ENCODE data around the gene URGCP. TPM values are rescaled to one million over a fixed set of nuclear protein-coding genes. Genes with fewer than 3 reads are reported as not detected.

Gene URGCP
- total RNA-seq, 1 experiment from 2014 or later, result 28.0 TPM

GRCh38 chr7:43906331-43907010, at the start of gene URGCP (continued):
- TF ChIP-seq CEBPB (IDR thresholded peaks at IDR 0.05; ENCODE audit: low read depth) (no peak), RAD21 (IDR thresholded peaks at IDR 0.05; ENCODE audit: low read depth) (no peak), ZNF274 (IDR thresholded peaks at IDR 0.05; ENCODE audit: low read depth, low read length) (no peak)
- TF ChIP-seq, protein P1, sequence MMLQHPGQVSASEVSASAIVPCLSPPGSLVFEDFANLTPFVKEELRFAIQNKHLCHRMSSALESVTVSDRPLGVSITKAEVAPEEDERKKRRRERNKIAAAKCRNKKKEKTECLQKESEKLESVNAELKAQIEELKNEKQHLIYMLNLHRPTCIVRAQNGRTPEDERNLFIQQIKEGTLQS (IDR thresholded peaks at IDR 0.05), result no peak
- TF ChIP-seq, protein P2, sequence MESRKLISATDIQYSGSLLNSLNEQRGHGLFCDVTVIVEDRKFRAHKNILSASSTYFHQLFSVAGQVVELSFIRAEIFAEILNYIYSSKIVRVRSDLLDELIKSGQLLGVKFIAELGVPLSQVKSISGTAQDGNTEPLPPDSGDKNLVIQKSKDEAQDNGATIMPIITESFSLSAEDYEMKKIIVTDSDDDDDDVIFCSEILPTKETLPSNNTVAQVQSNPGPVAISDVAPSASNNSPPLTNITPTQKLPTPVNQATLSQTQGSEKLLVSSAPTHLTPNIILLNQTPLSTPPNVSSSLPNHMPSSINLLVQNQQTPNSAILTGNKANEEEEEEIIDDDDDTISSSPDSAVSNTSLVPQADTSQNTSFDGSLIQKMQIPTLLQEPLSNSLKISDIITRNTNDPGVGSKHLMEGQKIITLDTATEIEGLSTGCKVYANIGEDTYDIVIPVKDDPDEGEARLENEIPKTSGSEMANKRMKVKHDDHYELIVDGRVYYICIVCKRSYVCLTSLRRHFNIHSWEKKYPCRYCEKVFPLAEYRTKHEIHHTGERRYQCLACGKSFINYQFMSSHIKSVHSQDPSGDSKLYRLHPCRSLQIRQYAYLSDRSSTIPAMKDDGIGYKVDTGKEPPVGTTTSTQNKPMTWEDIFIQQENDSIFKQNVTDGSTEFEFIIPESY (IDR thresholded peaks at IDR 0.05; ENCODE audit: extremely low read depth, insufficient replicate concordance, low read length), result no peak

DNA sequence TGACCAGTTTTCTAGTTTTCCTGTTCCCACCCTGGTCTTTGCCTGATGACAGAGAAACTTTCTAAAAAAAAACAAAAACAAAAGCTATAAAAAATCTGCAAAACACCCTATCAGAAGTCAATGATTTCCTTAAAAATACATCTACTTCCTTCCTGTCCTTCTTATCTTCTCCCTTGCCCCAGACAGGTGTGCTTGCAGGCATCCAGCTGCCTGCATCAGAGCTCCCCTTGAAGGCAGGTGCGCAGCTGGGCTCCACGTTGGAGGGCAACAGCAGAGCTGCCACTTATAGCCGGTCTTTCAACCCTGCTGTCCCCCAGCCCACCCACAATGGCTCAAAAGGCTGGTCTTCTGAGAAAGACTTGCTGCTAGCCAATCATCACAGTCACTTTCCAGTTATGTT, 49.6 kb upstream of the URGCP start:
- H3K27me3 ChIP-seq (ENCODE audit: insufficient read depth, low read length), result no peaks in the 10 kb centered on the region
- H2AFZ ChIP-seq (ENCODE audit: low read depth, low read length, poor library complexity, severe bottlenecking), result no peak overlapping the region
- H3K9ac ChIP-seq (ENCODE audit: low read length), result no peak overlapping the region
- intact Hi-C loops (cut with micrococcal nuclease), result no loop called here
- H3K4me2 ChIP-seq (ENCODE audit: low read length), result no peak overlapping the region
- no peaks in the 10 kb centered on the region for H4K20me1 ChIP-seq (ENCODE audit: insufficient read depth)
- H3K79me2 ChIP-seq (ENCODE audit: insufficient read depth, low read length), result no peaks in the 10 kb centered on the region
- no peaks in the 10 kb centered on the region for H3K4me1 ChIP-seq (ENCODE audit: control insufficient read depth in 1 of 2, insufficient read depth in 2 of 2, low read length in 2 of 2)
- DNase-seq (ENCODE audit: low read depth, low spot score) (no peak), ATAC-seq (no peak)
- ChIA-PET POLR2A (no interaction called here), RAD21 (ENCODE audit: low non-redundant PET in 1 of 2, low total read pairs in 2 of 2, uncharacterized antibody in 2 of 2, unreplicated experiment in 2 of 2) (no interaction called here), CTCF (no interaction called here)
- no peak overlapping the region for H3K4me3 ChIP-seq (replicated peaks in 1 of 2; ENCODE audit: low read depth in 1 of 2, low read length in 2 of 2)
- TF ChIP-seq, protein P2 (IDR thresholded peaks at IDR 0.05; ENCODE audit: extremely low read depth, insufficient replicate concordance, low read length), result no peak
- TF ChIP-seq EZH2phosphoT487 (IDR thresholded peaks at IDR 0.05; ENCODE audit: borderline replicate concordance), result no peak
- no peak for TF ChIP-seq JUND (IDR thresholded peaks at IDR 0.05)
- TF ChIP-seq RAD21 (IDR thresholded peaks at IDR 0.05; ENCODE audit: low read depth), result no peak
- TF ChIP-seq CBX3 (IDR thresholded peaks at IDR 0.05; ENCODE audit: low read depth), result no peak
- no peak for TF ChIP-seq CEBPB (IDR thresholded peaks at IDR 0.05; ENCODE audit: low read depth)
- no peak for TF ChIP-seq TCF7L2 (IDR thresholded peaks at IDR 0.05; ENCODE audit: borderline replicate concordance, extremely low read depth, insufficient read depth, insufficient read length)
- TF ChIP-seq ZFX (IDR thresholded peaks at IDR 0.05), result no peak
- no peak for TF ChIP-seq EZH2 (IDR thresholded peaks at IDR 0.05)
- TF ChIP-seq ELF1 (IDR thresholded peaks at IDR 0.05; ENCODE audit: borderline replicate concordance, low read depth), result no peak
- H3K9me2 ChIP-seq (ENCODE audit: insufficient read depth), result no peaks in the 10 kb centered on the region
- BruUV-seq (replicated peaks), result no TSS peak
- H3K9me3 ChIP-seq (ENCODE audit: control insufficient read depth in 1 of 2, insufficient read depth in 1 of 2, low read depth in 1 of 2, low read length in 2 of 2), result no peaks in the 10 kb centered on the region
- no peak overlapping the region for H3K27ac ChIP-seq (ENCODE audit: low read depth, low read length)
- no peaks in the 10 kb centered on the region for H3K36me3 ChIP-seq (ENCODE audit: control insufficient read depth in 1 of 2, insufficient read depth in 2 of 2, low read length in 2 of 2)

All from HCT116 (cell line).